ENCODE results near the gene THSD7A.

THSD7A gene

GRCh38 chr7:11818281-11818680 is 13.7 kb downstream of the THSD7A start:
- peaks cover 10% of the 10 kb centered on the region for H3K79me2 ChIP-seq

GRCh38 chr7:11817111-11817740 is 14.8 kb downstream of the THSD7A start:
- H3K4me3 ChIP-seq (ENCODE audit: low read depth, low read length): no peak overlapping the region
- H3K4me2 ChIP-seq (ENCODE audit: low read length): no peak overlapping the region
- no peak for TF ChIP-seq CTCF (IDR thresholded peaks at IDR 0.05)

More at GRCh38 chr7:11818281-11818680, 13.7 kb downstream of the THSD7A start:
- no peak for TF ChIP-seq CTCF (IDR thresholded peaks at IDR 0.05)
- no peaks in the 10 kb centered on the region for H3K36me3 ChIP-seq (ENCODE audit: control insufficient read depth, insufficient read depth, low read length)
- no peak overlapping the region for H3K4me2 ChIP-seq (ENCODE audit: low read length)
- H3K27me3 ChIP-seq (ENCODE audit: control insufficient read depth, insufficient read depth, low read length): no peaks in the 10 kb centered on the region
- no peak overlapping the region for H3K9ac ChIP-seq
- no peak overlapping the region for H3K27ac ChIP-seq
- H3K4me1 ChIP-seq: peaks cover 5% of the 10 kb centered on the region
- H3K4me3 ChIP-seq (ENCODE audit: low read depth, low read length): no peak overlapping the region
- no peaks in the 10 kb centered on the region for H3K9me3 ChIP-seq (ENCODE audit: control insufficient read depth, low read length)
- H2AFZ ChIP-seq: no peak overlapping the region

GRCh38 chr7:11811709-11812108 is 20.3 kb downstream of the THSD7A start:
- H3K27ac ChIP-seq: no peak overlapping the region
- no peaks in the 10 kb centered on the region for H3K79me2 ChIP-seq
- no peaks in the 10 kb centered on the region for H3K4me1 ChIP-seq
- no peaks in the 10 kb centered on the region for H3K9me3 ChIP-seq (ENCODE audit: control insufficient read depth, low read length)
- H3K9ac ChIP-seq: no peak overlapping the region
- no peak for TF ChIP-seq CTCF (IDR thresholded peaks at IDR 0.05)
- no peaks in the 10 kb centered on the region for H3K36me3 ChIP-seq (ENCODE audit: control insufficient read depth, insufficient read depth, low read length)
- no peak overlapping the region for H3K4me2 ChIP-seq (ENCODE audit: low read length)
- no peak overlapping the region for H2AFZ ChIP-seq
- no peak overlapping the region for H3K4me3 ChIP-seq (ENCODE audit: low read depth, low read length)
- no peaks in the 10 kb centered on the region for H3K27me3 ChIP-seq (ENCODE audit: control insufficient read depth, insufficient read depth, low read length)

More at GRCh38 chr7:11817111-11817740, 14.8 kb downstream of the THSD7A start:
- Histone ChIP-seq H3K9me3 (ENCODE audit: control insufficient read depth, low read length) (no peaks in the 10 kb centered on the region), H3K27me3 (ENCODE audit: control insufficient read depth, insufficient read depth, low read length) (no peaks in the 10 kb centered on the region), H3K4me1 (peaks cover 5% of the 10 kb centered on the region), H3K79me2 (peaks cover 9% of the 10 kb centered on the region), H3K36me3 (ENCODE audit: control insufficient read depth, insufficient read depth, low read length) (no peaks in the 10 kb centered on the region), H3K27ac (no peak overlapping the region), H3K9ac (no peak overlapping the region), H2AFZ (no peak overlapping the region)

- Histone ChIP-seq H2AFZ (no peak overlapping the region), H3K9ac (no peak overlapping the region), H3K4me2 (ENCODE audit: low read length) (no peak overlapping the region), H3K79me2 (no peaks in the 10 kb centered on the region), H3K9me3 (ENCODE audit: control insufficient read depth, low read length) (no peaks in the 10 kb centered on the region), H3K27ac (no peak overlapping the region), H3K4me1 (no peaks in the 10 kb centered on the region), H3K27me3 (ENCODE audit: control insufficient read depth, insufficient read depth, low read length) (no peaks in the 10 kb centered on the region), H3K36me3 (ENCODE audit: control insufficient read depth, insufficient read depth, low read length) (no peaks in the 10 kb centered on the region), H3K4me3 (ENCODE audit: low read depth, low read length) (no peak overlapping the region)
- no peak for TF ChIP-seq CTCF (IDR thresholded peaks at IDR 0.05)
Measured at GRCh38 chr7:11810043-11810625, 21.9 kb downstream of the THSD7A start.

- H3K27ac ChIP-seq: no peak overlapping the region
- H3K4me2 ChIP-seq (ENCODE audit: low read length): no peak overlapping the region
- no peaks in the 10 kb centered on the region for H3K9me3 ChIP-seq (ENCODE audit: control insufficient read depth, low read length)
- H3K27me3 ChIP-seq (ENCODE audit: control insufficient read depth, insufficient read depth, low read length): no peaks in the 10 kb centered on the region
- H3K4me3 ChIP-seq (ENCODE audit: low read depth, low read length): no peak overlapping the region
- no peak overlapping the region for H3K9ac ChIP-seq
- no peaks in the 10 kb centered on the region for H3K79me2 ChIP-seq
- H3K4me1 ChIP-seq: no peaks in the 10 kb centered on the region
- TF ChIP-seq CTCF (IDR thresholded peaks at IDR 0.05): no peak
- H2AFZ ChIP-seq: no peak overlapping the region
- H3K36me3 ChIP-seq (ENCODE audit: control insufficient read depth, insufficient read depth, low read length): no peaks in the 10 kb centered on the region
Measured at GRCh38 chr7:11807000-11807399, 25.0 kb downstream of the THSD7A start.

Measured in parathyroid adenoma (tissue), 2 donors.